ENCODE measurements around the gene CPLANE2.

- TF ChIP-seq CTCF (conservative IDR thresholded peaks at IDR 0.05; ENCODE audit: low read depth, low read length) (no peak), POLR2A (IDR thresholded peaks at IDR 0.05; ENCODE audit: low read depth, low read length) (no peak)
These were observed 19.8 kb downstream of the CPLANE2 start for GRCh38 chr1:16217061-16217785.

Measured in IMR-90 (cell line).